ENCODE results near the gene BRK1.
A peak's percentile ranks its signal among the peaks of the same experiment; 100 is the strongest.
"Not testable (repeated sequence)": the region's sequence is repeated elsewhere in the genome, so short reads cannot be mapped to it uniquely, and the experiment has no call there.

Gene BRK1

GRCh38 chr3:10116928-10117327 is 1.5 kb downstream of the BRK1 start:
- in situ Hi-C loops (cut with HindIII; ENCODE audit: low pct_unique_long_range_greater_than_20kb, low sequenced_read_pairs), result no loop called here
- TF ChIP-seq JUND (IDR thresholded peaks at IDR 0.05; ENCODE audit: low read depth), result no peak
- no peak for DNase-seq (ENCODE audit: low read depth in 1 of 2, low spot score in 1 of 2)

- DNase-seq (ENCODE audit: low read depth in 1 of 2, low spot score in 1 of 2), result no peak
- in situ Hi-C loops (cut with HindIII; ENCODE audit: low pct_unique_long_range_greater_than_20kb, low sequenced_read_pairs), result no loop called here
- no peak for TF ChIP-seq JUND (IDR thresholded peaks at IDR 0.05; ENCODE audit: low read depth)
Observed at GRCh38 chr3:10119376-10119775, 3.9 kb downstream of the BRK1 start.

- TF ChIP-seq JUND (IDR thresholded peaks at IDR 0.05; ENCODE audit: low read depth), result no peak
- DNase-seq (ENCODE audit: low read depth in 1 of 2, low spot score in 1 of 2), result no peak
- in situ Hi-C loops (cut with HindIII; ENCODE audit: low pct_unique_long_range_greater_than_20kb, low sequenced_read_pairs), result no loop called here
Observed at GRCh38 chr3:10121064-10121463, 5.6 kb downstream of the BRK1 start.

- DNase-seq (ENCODE audit: low read depth in 1 of 2, low spot score in 1 of 2), result no peak
- TF ChIP-seq JUND (IDR thresholded peaks at IDR 0.05; ENCODE audit: low read depth), result no peak
- in situ Hi-C loops (cut with HindIII; ENCODE audit: low pct_unique_long_range_greater_than_20kb, low sequenced_read_pairs), result no loop called here
Observed at GRCh38 chr3:10122724-10123123, 7.2 kb downstream of the BRK1 start.

- in situ Hi-C loops (cut with HindIII; ENCODE audit: low pct_unique_long_range_greater_than_20kb, low sequenced_read_pairs); DNase-seq (ENCODE audit: low read depth in 1 of 2, low spot score in 1 of 2): not testable (repeated sequence)
Observed at GRCh38 chr3:10135872-10136271, 20.4 kb downstream of the BRK1 start.

- no peak for DNase-seq (ENCODE audit: low read depth in 1 of 2, low spot score in 1 of 2)
- TF ChIP-seq JUND (IDR thresholded peaks at IDR 0.05; ENCODE audit: low read depth), result no peak
Observed at GRCh38 chr3:10136426-10137005, 21.0 kb downstream of the BRK1 start.

GRCh38 chr3:10137178-10137577 is 21.7 kb downstream of the BRK1 start:
- in situ Hi-C loops (cut with HindIII; ENCODE audit: low pct_unique_long_range_greater_than_20kb, low sequenced_read_pairs), result no loop called here
- peak; percentile 26 to 90 for DNase-seq (ENCODE audit: low read depth in 1 of 2, low spot score in 1 of 2)
- TF ChIP-seq JUND (IDR thresholded peaks at IDR 0.05; ENCODE audit: low read depth), result no peak

More at GRCh38 chr3:10136426-10137005, 21.0 kb downstream of the BRK1 start:
- in situ Hi-C loops (cut with HindIII; ENCODE audit: low pct_unique_long_range_greater_than_20kb, low sequenced_read_pairs), result no loop called here

GRCh38 chr3:10140996-10141546 is 25.6 kb downstream of the BRK1 start:
- no peak for DNase-seq (ENCODE audit: low read depth in 1 of 2, low spot score in 1 of 2)
- in situ Hi-C loops (cut with HindIII; ENCODE audit: low pct_unique_long_range_greater_than_20kb, low sequenced_read_pairs), result no loop called here
- no peak for TF ChIP-seq JUND (IDR thresholded peaks at IDR 0.05; ENCODE audit: low read depth)

GRCh38 chr3:10142707-10143560 is 27.5 kb downstream of the BRK1 start:
- TF ChIP-seq JUND (IDR thresholded peaks at IDR 0.05; ENCODE audit: low read depth), result no peak
- in situ Hi-C loops (cut with HindIII; ENCODE audit: low pct_unique_long_range_greater_than_20kb, low sequenced_read_pairs), result no loop called here
- DNase-seq (ENCODE audit: low read depth in 1 of 2, low spot score in 1 of 2), result peak; percentile 26 to 44

- no peak for TF ChIP-seq JUND (IDR thresholded peaks at IDR 0.05; ENCODE audit: low read depth)
- DNase-seq (ENCODE audit: low read depth in 1 of 2, low spot score in 1 of 2), result no peak
- in situ Hi-C loops (cut with HindIII; ENCODE audit: low pct_unique_long_range_greater_than_20kb, low sequenced_read_pairs), result no loop called here
Observed at GRCh38 chr3:10145685-10146084, 30.2 kb downstream of the BRK1 start.

GRCh38 chr3:10149226-10149625 is 33.8 kb downstream of the BRK1 start:
- DNase-seq (ENCODE audit: low read depth in 1 of 2, low spot score in 1 of 2), result no peak
- TF ChIP-seq JUND (IDR thresholded peaks at IDR 0.05; ENCODE audit: low read depth), result no peak
- in situ Hi-C loops (cut with HindIII; ENCODE audit: low pct_unique_long_range_greater_than_20kb, low sequenced_read_pairs), result no loop called here

- no peak for TF ChIP-seq JUND (IDR thresholded peaks at IDR 0.05; ENCODE audit: low read depth)
- DNase-seq (ENCODE audit: low read depth in 1 of 2, low spot score in 1 of 2), result no peak
- in situ Hi-C loops (cut with HindIII; ENCODE audit: low pct_unique_long_range_greater_than_20kb, low sequenced_read_pairs), result no loop called here
Observed at GRCh38 chr3:10150987-10151386, 35.5 kb downstream of the BRK1 start.

Data from T47D (cell line).